Esophagus mucosa (tissue), 1 donor: Measurements from ENCODE around the gene NLGN1. TPM values are rescaled to one million over a fixed set of nuclear protein-coding genes. Genes with fewer than 3 reads are reported as not detected.

Source experiments
- ATAC-seq: fragments of 200-7000 bp; cut with Tn5 transposase; one replicate; pipeline ENCODE4 v1.9.1; 2020
- total RNA-seq: library from RNA; stranded (reverse); gene quantifications from one replicate; pipeline ENCODE4 v1.2.4, GENCODE V29; 2023
- donor health status: DM: yes; HTN: yes; CAD: no.

The NLGN1 gene
- total RNA-seq, 1 donor from 2014 or later = 0.44 TPM

GRCh38 chr3:174232658-174233429 lies 835.3 kb downstream of the NLGN1 start:
- no peak for ATAC-seq

GRCh38 chr3:174233511-174233910 lies 836.0 kb downstream of the NLGN1 start:
- no peak for ATAC-seq

- ATAC-seq = no peak
Observed at GRCh38 chr3:174242311-174243041, 844.9 kb downstream of the NLGN1 start.

- ATAC-seq = no peak
Observed at GRCh38 chr3:174243171-174243570, 845.6 kb downstream of the NLGN1 start.

GRCh38 chr3:174247687-174248152 lies 850.2 kb downstream of the NLGN1 start:
- ATAC-seq = no peak

GRCh38 chr3:174251681-174252080 lies 854.1 kb downstream of the NLGN1 start:
- ATAC-seq = no peak

- no peak for ATAC-seq
Observed at GRCh38 chr3:174253196-174253823, 855.8 kb downstream of the NLGN1 start.

- no peak for ATAC-seq
Observed at GRCh38 chr3:174253940-174254339, 856.4 kb downstream of the NLGN1 start.

- no peak for ATAC-seq
Observed at GRCh38 chr3:174255454-174255853, 857.9 kb downstream of the NLGN1 start.

- no peak for ATAC-seq
Observed at GRCh38 chr3:174266476-174266875, 868.9 kb downstream of the NLGN1 start.

GRCh38 chr3:174268061-174268460 lies 870.5 kb downstream of the NLGN1 start:
- ATAC-seq = no peak

- no peak for ATAC-seq
Observed at GRCh38 chr3:174268586-174268985, 871.0 kb downstream of the NLGN1 start.

GRCh38 chr3:174270841-174271240 lies 873.3 kb downstream of the NLGN1 start:
- no peak for ATAC-seq

- ATAC-seq = no peak
Observed at GRCh38 chr3:174275336-174275735, 877.8 kb downstream of the NLGN1 start.

- no peak for ATAC-seq
Observed at GRCh38 chr3:174276826-174277225, 879.3 kb downstream of the NLGN1 start.

- ATAC-seq = no peak
Observed at GRCh38 chr3:174278094-174278493, 880.5 kb downstream of the NLGN1 start.

- no peak for ATAC-seq
Observed at GRCh38 chr3:174280186-174280585, 882.6 kb downstream of the NLGN1 start.

- no peak for ATAC-seq
Observed at GRCh38 chr3:174285242-174285864, 887.8 kb downstream of the NLGN1 start.

GRCh38 chr3:174287705-174288104 lies 890.2 kb downstream of the NLGN1 start:
- no peak for ATAC-seq

GRCh38 chr3:174294616-174295015 lies 897.1 kb downstream of the NLGN1 start:
- ATAC-seq = no peak

GRCh38 chr3:174295306-174296092 lies 898.0 kb downstream of the NLGN1 start:
- no peak for ATAC-seq

GRCh38 chr3:174302746-174303315 lies 905.3 kb downstream of the NLGN1 start:
- no peak for ATAC-seq
